ENCODE data around the gene PTPRJ.

- TF ChIP-seq CTCF (IDR thresholded peaks at IDR 0.05; ENCODE audit: low read depth, low read length, missing input control) (no peak), YY1 (IDR thresholded peaks at IDR 0.05) (no peak), REST (IDR thresholded peaks at IDR 0.05) (no peak), SP1 (IDR thresholded peaks at IDR 0.05) (no peak), GABPA (IDR thresholded peaks at IDR 0.05 in 1 of 2, conservative IDR thresholded peaks at IDR 0.05 in 1 of 2) (no peak), EGR1 (IDR thresholded peaks at IDR 0.05; ENCODE audit: low read depth in 2 of 2) (no peak), TAF1 (conservative IDR thresholded peaks at IDR 0.05) (no peak), RAD21 (IDR thresholded peaks at IDR 0.05) (no peak), MAX (IDR thresholded peaks at IDR 0.05) (no peak), HNF4G (IDR thresholded peaks at IDR 0.05) (no peak), JUND (IDR thresholded peaks at IDR 0.05) (no peak), FOXA1 (IDR thresholded peaks at IDR 0.05) (no peak)
These were observed 145.5 kb downstream of the PTPRJ start for GRCh38 chr11:48125866-48126265.

All from liver (tissue), 3 donors.